WI38 (cell line): ENCODE data around the gene NCAPD3.

Experiments
- H3K4me3 ChIP-seq: 2 replicates; pipeline ENCODE4 v1.5.1; 2011; ENCODE audit warnings: low read depth, mild to moderate bottlenecking, control low read depth, low read length
- TF ChIP-seq, protein P1 (sequence below): IDR thresholded peaks from 2 replicates; pipeline ENCODE4 v1.5.1; 2012; ENCODE audit warnings: low read depth, mild to moderate bottlenecking, control low read depth, low read length

NCAPD3 gene

DNA sequence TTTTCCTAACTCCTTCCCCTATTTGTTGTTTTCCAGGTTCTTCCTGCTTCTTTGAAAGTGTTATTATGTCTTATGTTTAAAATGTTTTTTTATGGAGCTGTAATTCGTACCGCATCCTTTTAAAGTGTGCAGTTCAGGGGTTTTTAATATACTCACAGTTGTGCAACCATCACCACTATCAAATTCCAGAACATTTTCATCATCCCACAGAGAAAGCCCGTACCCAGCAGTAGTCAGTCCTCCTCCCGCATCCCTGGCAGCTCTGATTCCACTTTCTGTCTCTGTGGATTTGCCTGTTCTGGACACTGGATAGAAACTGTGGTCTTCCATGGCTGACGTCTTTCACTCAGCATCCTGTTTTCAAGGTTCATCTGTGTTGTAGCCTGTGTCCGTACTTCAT is 81.2 kb downstream of the NCAPD3 start:
- TF ChIP-seq, protein P1, sequence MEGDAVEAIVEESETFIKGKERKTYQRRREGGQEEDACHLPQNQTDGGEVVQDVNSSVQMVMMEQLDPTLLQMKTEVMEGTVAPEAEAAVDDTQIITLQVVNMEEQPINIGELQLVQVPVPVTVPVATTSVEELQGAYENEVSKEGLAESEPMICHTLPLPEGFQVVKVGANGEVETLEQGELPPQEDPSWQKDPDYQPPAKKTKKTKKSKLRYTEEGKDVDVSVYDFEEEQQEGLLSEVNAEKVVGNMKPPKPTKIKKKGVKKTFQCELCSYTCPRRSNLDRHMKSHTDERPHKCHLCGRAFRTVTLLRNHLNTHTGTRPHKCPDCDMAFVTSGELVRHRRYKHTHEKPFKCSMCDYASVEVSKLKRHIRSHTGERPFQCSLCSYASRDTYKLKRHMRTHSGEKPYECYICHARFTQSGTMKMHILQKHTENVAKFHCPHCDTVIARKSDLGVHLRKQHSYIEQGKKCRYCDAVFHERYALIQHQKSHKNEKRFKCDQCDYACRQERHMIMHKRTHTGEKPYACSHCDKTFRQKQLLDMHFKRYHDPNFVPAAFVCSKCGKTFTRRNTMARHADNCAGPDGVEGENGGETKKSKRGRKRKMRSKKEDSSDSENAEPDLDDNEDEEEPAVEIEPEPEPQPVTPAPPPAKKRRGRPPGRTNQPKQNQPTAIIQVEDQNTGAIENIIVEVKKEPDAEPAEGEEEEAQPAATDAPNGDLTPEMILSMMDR = no peak
- H3K4me3 ChIP-seq = no peak overlapping the region

DNA sequence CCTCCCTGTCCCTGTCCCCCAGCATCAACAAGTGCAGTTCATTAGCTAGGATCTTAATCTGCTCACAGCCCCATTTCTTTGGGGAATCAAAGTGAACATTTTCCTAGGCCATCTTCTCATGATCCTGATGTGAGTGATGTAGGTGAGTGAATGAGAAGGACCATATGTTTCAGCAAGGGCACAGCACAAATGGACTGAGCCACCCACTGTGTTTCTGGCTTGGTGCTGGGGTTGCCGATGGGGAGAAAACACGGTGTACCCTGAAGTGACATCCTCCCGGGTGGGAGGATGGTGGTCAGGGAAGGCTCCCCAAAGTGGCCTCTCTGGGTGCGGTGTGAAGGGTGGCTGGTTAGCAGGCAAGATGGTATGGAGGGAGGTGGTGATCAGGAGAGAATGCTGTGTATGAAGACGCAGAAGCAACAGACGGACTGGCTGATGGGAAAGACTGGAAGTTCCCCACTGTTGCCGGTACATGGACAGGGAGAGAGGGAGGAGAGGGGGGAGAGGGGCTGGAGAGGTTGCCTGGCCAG is 82.7 kb downstream of the NCAPD3 start:
- no peak overlapping the region for H3K4me3 ChIP-seq
- TF ChIP-seq, protein P1 = no peak

DNA sequence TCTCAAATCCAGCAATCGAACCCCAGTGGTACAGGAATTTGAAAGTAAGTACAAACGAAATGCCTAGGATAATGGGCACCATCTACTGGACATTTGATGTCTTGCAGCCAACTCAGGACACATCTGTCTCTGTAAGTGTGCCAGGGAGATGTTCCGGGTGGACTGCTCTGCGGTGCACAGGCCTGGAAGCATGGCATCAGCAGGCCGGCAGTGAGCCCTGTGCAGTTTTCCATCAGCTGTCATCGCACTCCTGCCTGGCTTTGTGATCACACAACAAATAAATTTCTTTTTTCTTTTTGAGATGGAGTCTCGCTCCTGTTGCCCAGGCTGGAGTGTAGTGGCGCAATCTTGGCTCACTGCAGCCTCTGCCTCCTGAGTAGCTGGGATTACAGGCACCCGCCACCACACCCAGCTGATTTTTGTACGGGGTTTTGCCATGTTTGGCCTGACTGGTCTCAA is 83.9 kb downstream of the NCAPD3 start:
- TF ChIP-seq, protein P1 = peak; percentile 80
- H3K4me3 ChIP-seq = no peak overlapping the region

DNA sequence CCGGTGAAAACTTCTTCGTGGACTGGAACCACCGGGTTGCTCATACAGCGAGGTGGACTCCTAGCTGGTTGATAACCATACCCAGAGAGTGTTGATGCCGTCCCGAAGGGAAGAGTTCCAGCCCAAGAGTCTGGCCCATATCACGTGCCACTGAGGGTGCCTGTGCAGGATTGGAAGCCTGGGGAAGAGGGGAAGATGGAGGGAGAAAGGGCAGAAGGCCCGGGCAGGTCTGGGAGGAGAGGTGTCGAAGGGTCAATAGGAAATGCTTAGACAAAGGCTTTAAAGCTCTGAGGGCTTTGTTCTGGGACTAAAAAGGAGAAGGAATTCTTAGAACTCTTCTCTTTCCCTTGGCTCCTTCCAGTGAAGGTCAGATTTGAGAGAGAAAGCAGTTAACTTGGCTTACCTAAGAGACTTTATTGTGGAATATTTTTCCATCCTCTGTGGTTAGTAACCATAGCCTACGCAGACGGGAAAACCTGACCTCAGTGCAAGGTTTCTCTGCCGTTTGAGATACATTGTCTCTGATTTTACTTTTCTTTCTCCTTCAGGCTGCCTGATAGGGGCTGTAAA is 84.4 kb downstream of the NCAPD3 start:
- no peak overlapping the region for H3K4me3 ChIP-seq
- TF ChIP-seq, protein P1 = no peak

DNA sequence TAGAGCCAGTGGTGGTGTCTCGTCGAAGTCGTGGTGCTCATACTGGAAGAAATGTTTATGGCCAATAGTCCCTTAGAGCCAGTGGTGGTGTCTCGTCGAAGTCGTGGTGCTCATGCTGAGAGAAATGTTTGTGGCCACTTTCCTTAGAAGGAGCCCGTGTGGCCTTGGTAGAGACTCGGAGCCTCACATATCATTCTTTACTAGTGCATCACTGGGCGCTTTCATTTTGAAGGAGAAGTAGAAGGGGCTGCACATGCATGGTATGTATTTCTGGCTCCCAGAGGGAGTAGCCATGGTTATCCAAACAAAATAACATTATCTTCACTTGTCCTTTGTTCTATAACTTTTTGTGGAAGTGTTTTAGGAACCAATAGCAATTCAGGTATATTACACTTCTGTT is 85.4 kb downstream of the NCAPD3 start:
- H3K4me3 ChIP-seq = no peak overlapping the region
- TF ChIP-seq, protein P1 = no peak

DNA sequence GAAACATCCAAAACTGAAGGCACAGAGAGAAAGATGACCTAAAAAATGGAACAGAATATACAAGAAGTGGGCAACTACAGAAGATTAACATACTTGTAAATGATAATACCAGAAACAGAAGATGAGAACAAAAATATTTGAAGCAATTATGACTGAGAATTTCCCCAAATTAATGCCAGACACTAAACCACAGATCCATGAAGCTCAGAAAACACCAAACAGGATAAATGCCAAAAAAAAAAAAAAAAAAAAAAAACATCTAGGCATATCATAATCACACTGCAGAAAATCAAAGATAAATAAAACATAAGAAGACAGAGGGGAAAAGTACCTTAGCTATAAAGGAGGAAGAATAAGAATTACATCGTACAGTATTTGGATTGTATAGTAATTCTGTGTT is 89.6 kb downstream of the NCAPD3 start:
- H3K4me3 ChIP-seq = no peak overlapping the region
- TF ChIP-seq, protein P1 = no peak

DNA sequence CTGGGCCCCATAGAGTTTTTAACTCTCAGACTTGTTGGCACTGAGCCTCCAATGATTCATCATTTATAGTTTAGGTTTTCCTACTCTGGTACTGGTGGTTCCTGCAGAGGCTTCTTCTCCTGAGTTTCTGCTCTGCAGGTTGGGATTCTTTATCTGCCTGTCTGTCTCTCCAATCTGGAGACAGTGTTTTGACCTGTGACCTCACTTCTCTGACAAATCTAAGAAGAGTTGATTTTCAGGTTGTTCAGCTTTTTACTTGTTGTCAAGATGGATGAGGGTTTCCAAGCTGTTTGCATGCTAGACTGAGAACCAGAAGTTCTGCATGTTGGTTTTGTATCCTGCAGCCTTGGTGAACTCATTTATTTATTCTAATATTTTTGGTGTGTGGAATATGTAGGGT is 91.0 kb downstream of the NCAPD3 start:
- no peak overlapping the region for H3K4me3 ChIP-seq
- TF ChIP-seq, protein P1 = no peak
